KMS-11 (cell line): Measurements from ENCODE around the gene CTBP2.

ENCODE experiments used
- H2AFZ ChIP-seq: fragments of 200-600 bp; sonication (generic); 2 replicates; pipeline ENCODE4 v1.6.1; 2016; ENCODE audit warnings: antibody characterized with exemption, mixed run types, low read depth
- H3K27ac ChIP-seq: fragments of 200-600 bp; sonication (generic); 2 replicates; pipeline ENCODE4 v1.6.1; 2016; ENCODE audit warnings: mild to moderate bottlenecking, mixed run types
- H3K27me3 ChIP-seq: fragments of 200-600 bp; sonication (generic); 2 replicates; pipeline ENCODE4 v1.6.1; 2017; ENCODE audit warnings: mild to moderate bottlenecking, low read depth, mixed run types, moderate library complexity; ENCODE audit not compliant: insufficient read depth
- H3K36me3 ChIP-seq: fragments of 200-600 bp; sonication (generic); 2 replicates; pipeline ENCODE4 v1.6.1; 2017; ENCODE audit warnings: mild to moderate bottlenecking, mixed run types; ENCODE audit not compliant: insufficient read depth
- H3K4me1 ChIP-seq: fragments of 200-600 bp; sonication (generic); 2 replicates; pipeline ENCODE4 v1.6.1; 2016; ENCODE audit warnings: mild to moderate bottlenecking, low read depth, mixed run types; ENCODE audit not compliant: poor library complexity, severe bottlenecking
- H3K4me2 ChIP-seq: fragments of 200-600 bp; sonication (generic); 2 replicates; pipeline ENCODE4 v1.7.0; 2016; ENCODE audit warnings: mild to moderate bottlenecking, mixed run types
- H3K4me3 ChIP-seq: fragments of 200-600 bp; sonication (generic); IDR thresholded peaks from 2 replicates; pipeline ENCODE4 v1.6.1; 2017; ENCODE audit warnings: low read depth, low read length, mixed read lengths; ENCODE audit not compliant: insufficient read depth
- H3K79me2 ChIP-seq: fragments of 200-600 bp; sonication (generic); 2 replicates; pipeline ENCODE4 v1.6.1; 2016; ENCODE audit warnings: low read depth, mixed run types; ENCODE audit not compliant: insufficient read depth
- H3K9ac ChIP-seq: fragments of 200-600 bp; sonication (generic); 2 replicates; pipeline ENCODE4 v1.6.1; 2016; ENCODE audit warnings: mild to moderate bottlenecking, mixed run types
- H4K20me1 ChIP-seq: fragments of 200-600 bp; sonication (generic); 2 replicates; pipeline ENCODE4 v1.6.1; 2016; ENCODE audit warnings: mild to moderate bottlenecking, mixed run types; ENCODE audit not compliant: insufficient read depth
- CTCF ChIP-seq: fragments of 200-600 bp; sonication (generic); conservative IDR thresholded peaks from 2 replicates; pipeline ENCODE4 v1.6.1; 2017; ENCODE audit warnings: low read depth, mild to moderate bottlenecking, antibody characterized with exemption, low read length, moderate library complexity, mixed read lengths

The CTBP2 gene

DNA sequence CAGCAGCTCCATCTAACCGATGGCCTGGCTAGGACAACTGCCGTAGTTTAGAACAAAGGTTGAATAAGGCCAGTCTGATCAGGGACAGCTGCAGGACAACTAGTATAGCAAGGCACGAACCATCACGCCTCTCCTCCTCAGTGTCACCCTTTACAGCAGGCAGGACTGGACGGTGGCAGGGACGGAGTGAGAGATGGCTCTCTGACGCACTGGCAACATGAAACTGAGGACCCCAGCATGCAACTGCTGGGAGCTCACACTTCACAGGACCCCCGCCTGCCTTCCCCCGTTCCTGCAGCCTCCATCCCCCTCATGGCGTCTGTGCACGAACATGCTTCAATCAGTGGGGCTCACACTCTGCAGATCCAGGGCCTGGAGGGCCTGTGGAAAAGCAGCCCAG lies 164.8 kb downstream of the CTBP2 start:
- H3K4me1 ChIP-seq: peaks cover 11% of the 10 kb centered on the region
- H3K36me3 ChIP-seq: no peaks in the 10 kb centered on the region
- no peaks in the 10 kb centered on the region for H3K27me3 ChIP-seq
- H3K4me2 ChIP-seq: no peak overlapping the region
- TF ChIP-seq CTCF: no peak
- H3K4me3 ChIP-seq: no peak overlapping the region
- no peak overlapping the region for H3K27ac ChIP-seq
- H4K20me1 ChIP-seq: no peaks in the 10 kb centered on the region
- H2AFZ ChIP-seq: no peak overlapping the region
- H3K9ac ChIP-seq: no peak overlapping the region
- no peaks in the 10 kb centered on the region; the same call in 1 of the 2 replicates for H3K79me2 ChIP-seq

DNA sequence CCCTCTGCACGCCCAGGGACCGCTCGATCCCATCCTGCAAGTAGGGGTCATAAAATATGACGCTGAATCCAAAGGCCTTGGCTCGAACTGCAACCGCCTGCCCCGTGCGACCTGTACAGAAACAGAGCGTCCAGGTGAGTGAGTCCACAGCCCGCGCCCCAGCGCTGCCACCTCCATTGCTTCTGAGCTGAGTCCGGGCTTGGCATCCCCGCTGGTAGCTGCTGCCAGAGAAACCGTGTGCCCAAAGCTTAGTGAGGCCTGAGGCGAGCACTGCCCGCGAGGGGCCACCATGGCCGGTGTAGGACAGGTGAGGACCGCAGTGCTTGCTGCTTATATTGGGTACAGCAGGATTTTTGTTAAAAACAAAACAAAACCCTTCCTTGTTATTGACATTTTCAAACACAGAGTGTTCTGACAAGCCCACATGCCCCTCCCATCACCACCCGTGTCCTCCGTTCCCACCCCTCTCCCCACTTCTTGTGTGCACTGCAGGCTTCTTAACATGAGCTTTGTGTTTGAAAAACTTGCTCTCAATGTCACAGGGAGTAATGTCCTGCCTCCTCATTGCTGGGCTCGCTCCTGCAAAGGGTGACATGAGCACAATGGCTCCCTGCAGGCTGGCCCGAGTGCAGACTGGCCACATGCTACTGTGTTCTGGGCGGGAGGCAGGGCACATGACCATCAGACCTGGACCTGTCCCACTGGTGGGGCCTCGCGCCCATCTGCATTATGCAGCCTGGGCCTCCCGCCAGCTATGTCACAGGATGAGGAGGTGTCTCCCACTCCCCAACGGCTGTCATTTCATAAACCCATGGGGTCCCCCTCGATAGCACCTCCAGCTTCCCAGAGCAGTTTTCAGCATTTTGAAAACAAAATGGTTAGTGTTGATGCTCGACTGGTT lies 165.5 kb downstream of the CTBP2 start:
- no peak overlapping the region for H3K27ac ChIP-seq
- H3K36me3 ChIP-seq: no peaks in the 10 kb centered on the region
- no peak overlapping the region for H2AFZ ChIP-seq
- H3K9ac ChIP-seq: no peak overlapping the region
- no peak for TF ChIP-seq CTCF
- no peaks in the 10 kb centered on the region; the same call in 1 of the 2 replicates for H3K79me2 ChIP-seq
- H3K4me2 ChIP-seq: no peak overlapping the region
- peaks cover 18% of the 10 kb centered on the region for H3K4me1 ChIP-seq
- no peaks in the 10 kb centered on the region for H4K20me1 ChIP-seq
- H3K27me3 ChIP-seq: no peaks in the 10 kb centered on the region
- H3K4me3 ChIP-seq: no peak overlapping the region

GRCh38 chr10:124993736-124994451 lies 166.5 kb downstream of the CTBP2 start:
- Histone ChIP-seq H3K9ac (no peak overlapping the region), H2AFZ (no peak overlapping the region), H3K36me3 (no peaks in the 10 kb centered on the region), H3K4me3 (no peak overlapping the region), H3K4me2 (no peak overlapping the region), H3K4me1 (peaks cover 28% of the 10 kb centered on the region), H3K79me2 (no peaks in the 10 kb centered on the region; the same call in 1 of the 2 replicates), H3K27ac (no peak overlapping the region), H4K20me1 (no peaks in the 10 kb centered on the region), H3K27me3 (no peaks in the 10 kb centered on the region)
- TF ChIP-seq CTCF: no peak

GRCh38 chr10:124993345-124993708 lies 167.0 kb downstream of the CTBP2 start:
- TF ChIP-seq CTCF: no peak
- Histone ChIP-seq H3K36me3 (no peaks in the 10 kb centered on the region), H3K4me1 (peaks cover 33% of the 10 kb centered on the region), H4K20me1 (no peaks in the 10 kb centered on the region), H3K4me2 (no peak overlapping the region), H3K9ac (no peak overlapping the region), H3K4me3 (no peak overlapping the region), H3K79me2 (no peaks in the 10 kb centered on the region; the same call in 1 of the 2 replicates), H3K27ac (no peak overlapping the region), H2AFZ (no peak overlapping the region), H3K27me3 (no peaks in the 10 kb centered on the region)
